Retinal pigment epithelial cell (primary cell): Measurements from ENCODE around the gene SP1.
A peak's percentile ranks its signal among the peaks of the same experiment; 100 is the strongest.
"Not testable (repeated sequence)": the region's sequence is repeated elsewhere in the genome, so short reads cannot be mapped to it uniquely, and the experiment has no call there.

Experiments used
- DNase-seq: peaks from one replicate; pipeline ENCODE4 v3.0.0-alpha.2; 2010; ENCODE audit warnings: low read depth
- H3K4me3 ChIP-seq: 2 replicates; pipeline ENCODE4 v1.5.1; 2011; ENCODE audit warnings: mild to moderate bottlenecking, low read length, control low read depth, moderate library complexity
- TF ChIP-seq, protein P1 (sequence below): conservative IDR thresholded peaks from 2 replicates; pipeline ENCODE4 v1.5.1; 2011; ENCODE audit warnings: low read depth, low read length, control low read depth, inconsistent platforms

SP1 gene

DNA sequence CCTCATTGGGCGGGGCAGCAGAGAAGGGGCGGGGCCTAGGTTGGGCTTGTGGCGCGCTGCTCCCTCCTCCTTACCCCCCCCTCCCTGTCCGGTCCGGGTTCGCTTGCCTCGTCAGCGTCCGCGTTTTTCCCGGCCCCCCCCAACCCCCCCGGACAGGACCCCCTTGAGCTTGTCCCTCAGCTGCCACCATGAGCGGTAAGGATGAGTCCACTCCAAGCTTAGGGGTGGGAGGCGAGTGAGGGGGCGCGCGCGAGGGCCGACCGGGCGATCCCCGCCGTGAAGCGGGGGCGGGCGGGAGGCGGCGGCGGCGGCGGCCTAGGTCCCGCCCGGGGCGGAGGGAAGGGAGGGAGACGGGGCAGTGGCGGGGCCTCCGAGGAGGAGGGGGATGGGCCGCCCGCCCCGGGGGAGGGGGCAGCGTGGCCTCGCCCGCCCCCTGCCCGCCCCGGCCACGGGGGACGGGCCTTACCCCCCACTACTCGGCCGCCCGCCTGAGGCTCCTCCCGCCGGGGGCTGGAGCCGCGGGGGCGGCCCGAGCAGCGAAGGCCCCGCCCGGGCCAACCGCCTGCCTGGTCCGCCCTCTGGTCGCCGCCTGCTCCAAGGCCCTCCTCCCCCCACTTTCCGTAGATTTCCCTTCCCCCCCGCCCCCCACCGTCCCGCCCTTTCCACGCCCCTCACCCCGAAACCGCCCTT lies at the start of gene SP1:
SP1 (plus strand) TSS at position 73 of the 690 bp plus-strand sequence; CDS start at position 189, 116 bp downstream.
- H3K4me3 ChIP-seq, result peak within 1 kb of the TSS; percentile 57
- TF ChIP-seq, protein P1, sequence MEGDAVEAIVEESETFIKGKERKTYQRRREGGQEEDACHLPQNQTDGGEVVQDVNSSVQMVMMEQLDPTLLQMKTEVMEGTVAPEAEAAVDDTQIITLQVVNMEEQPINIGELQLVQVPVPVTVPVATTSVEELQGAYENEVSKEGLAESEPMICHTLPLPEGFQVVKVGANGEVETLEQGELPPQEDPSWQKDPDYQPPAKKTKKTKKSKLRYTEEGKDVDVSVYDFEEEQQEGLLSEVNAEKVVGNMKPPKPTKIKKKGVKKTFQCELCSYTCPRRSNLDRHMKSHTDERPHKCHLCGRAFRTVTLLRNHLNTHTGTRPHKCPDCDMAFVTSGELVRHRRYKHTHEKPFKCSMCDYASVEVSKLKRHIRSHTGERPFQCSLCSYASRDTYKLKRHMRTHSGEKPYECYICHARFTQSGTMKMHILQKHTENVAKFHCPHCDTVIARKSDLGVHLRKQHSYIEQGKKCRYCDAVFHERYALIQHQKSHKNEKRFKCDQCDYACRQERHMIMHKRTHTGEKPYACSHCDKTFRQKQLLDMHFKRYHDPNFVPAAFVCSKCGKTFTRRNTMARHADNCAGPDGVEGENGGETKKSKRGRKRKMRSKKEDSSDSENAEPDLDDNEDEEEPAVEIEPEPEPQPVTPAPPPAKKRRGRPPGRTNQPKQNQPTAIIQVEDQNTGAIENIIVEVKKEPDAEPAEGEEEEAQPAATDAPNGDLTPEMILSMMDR, result no peak
- peak; percentile 55 for DNase-seq

DNA sequence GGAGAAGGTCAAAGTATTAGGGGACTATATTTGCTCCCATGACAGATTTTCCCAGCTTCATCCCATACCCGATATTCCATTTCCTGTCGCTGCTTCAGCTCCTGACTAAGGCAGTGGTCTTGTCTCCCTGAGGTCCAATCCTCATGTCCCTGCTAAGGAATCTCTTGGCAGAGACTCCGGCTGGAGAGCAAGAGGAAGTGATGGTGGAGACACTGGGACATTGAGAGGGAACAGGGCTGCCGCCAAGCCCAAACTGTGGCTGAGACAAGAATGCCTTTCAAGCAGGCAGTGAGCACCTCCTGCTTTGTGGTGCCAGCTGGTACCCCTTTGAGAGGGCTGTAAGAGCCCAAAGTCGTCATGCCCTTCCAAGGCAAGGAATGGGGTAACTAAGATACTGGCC lies 49.3 kb upstream of the SP1 start:
- no peak for DNase-seq
- no peak overlapping the region for H3K4me3 ChIP-seq
- TF ChIP-seq, protein P1, result no peak

DNA sequence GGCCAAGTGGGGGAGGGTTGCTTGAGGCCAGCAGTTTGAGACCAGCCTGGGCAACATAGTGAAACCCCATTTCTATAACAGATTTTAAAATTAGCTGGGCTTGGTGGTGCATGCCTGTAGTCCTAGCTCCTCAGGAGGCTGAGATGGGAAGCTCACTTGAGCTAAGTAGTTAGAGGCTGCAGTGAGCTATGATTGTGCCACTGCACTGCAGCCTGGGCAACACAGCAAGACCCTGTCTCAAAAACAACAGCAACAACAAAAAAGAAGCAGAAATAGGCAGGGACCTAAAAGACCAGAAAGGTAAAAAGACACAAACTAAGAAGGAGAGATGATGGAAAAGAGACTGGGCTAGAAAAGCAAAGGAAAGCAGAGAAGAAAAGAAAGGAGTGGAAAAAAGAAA lies 47.6 kb upstream of the SP1 start:
- not testable (repeated sequence) for H3K4me3 ChIP-seq, DNase-seq

DNA sequence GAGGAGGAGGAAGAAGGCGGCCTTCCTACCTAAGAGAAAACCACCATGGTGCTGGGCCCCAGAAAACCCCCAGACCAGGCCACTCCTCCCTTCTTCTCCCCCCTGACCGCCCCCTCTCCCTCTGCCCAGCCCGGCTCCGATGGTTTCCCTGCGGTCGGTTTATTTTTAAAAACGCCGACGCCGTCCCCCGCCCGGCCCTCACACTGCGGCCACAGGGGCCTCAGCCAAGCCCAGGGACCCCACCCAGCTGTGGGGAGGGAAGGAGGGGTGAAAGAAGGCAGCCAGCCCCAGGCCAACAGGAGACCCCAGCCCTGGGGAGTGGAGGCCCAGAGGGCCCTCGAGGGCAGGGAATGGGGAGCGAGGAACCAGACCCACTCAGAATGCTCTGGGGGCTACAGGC lies 47.2 kb upstream of the SP1 start:
- TF ChIP-seq, protein P1, result no peak
- no peak for DNase-seq
- no peak overlapping the region for H3K4me3 ChIP-seq

DNA sequence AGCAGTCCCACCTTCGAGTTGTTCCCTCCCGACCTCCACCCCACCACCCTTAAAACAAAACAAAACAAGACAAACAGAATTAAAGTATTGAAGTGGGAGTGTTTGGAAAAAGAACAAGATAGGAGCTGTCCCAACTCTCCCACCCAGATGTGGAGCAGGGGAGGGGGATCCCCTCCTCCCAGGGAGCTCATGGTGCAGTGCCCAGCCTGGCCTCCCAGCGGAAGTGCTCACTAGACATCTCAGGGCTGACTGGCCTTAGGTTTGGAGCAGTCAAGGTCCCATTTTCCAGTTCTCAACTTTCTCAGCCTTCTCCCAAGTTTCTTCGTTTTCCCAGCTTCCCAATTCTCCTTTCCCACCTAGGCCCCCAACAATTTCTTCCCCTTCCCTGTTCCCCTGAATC lies 46.7 kb upstream of the SP1 start:
- TF ChIP-seq, protein P1, result no peak
- no peak for DNase-seq
- H3K4me3 ChIP-seq, result no peak overlapping the region

DNA sequence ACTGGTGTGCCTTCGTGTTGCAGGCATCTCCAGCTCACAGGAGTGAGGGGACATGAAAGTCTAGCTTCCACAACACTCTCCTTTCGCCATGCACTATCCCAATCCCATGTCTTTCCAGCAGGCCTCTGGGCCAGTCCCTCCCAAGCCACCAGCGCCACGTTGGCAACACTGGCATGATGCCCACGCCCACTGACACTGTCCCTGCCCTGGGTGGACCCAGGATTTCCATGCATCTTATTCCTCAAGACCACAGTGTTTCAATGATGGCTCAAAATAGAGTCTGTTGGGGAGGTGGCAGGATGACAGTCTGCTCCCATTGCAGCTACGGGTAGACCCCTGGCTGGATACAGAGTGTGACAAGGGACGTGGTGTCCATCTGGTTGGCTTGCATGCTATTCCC lies 46.1 kb upstream of the SP1 start:
- H3K4me3 ChIP-seq, result no peak overlapping the region
- no peak for DNase-seq
- TF ChIP-seq, protein P1, result no peak

DNA sequence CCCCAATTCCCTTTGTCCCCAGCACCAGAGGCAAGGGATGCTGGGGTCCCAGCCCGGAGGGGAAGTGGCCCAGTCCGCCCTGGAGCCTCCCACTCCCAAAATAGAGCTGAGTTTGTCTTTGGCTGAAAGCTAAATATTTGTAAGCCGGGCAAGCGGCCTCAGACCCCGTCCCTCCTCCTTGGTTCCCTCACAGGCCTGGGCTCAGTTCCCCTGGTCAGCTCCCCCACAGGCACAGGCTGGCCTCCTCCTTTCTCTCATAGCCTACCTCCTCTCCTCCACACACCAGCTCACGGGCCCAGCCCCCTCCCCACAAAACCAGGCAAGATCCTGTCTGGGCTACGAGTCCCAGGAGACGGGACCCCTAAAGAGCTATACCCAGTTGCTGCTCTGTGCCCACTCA lies 45.2 kb upstream of the SP1 start:
- TF ChIP-seq, protein P1, result no peak
- H3K4me3 ChIP-seq, result no peak overlapping the region
- no peak for DNase-seq
